Measurements from ENCODE around the gene FGD3.
"Not testable (repeated sequence)": the region's sequence is repeated elsewhere in the genome, so short reads cannot be mapped to it uniquely, and the experiment has no call there.

Gene FGD3

GRCh38 chr9:92947268-92948037, at the start of gene FGD3:
Gene FGD3, plus strand, starts transcription at chr9:92947523. Its CDS starts 28,734 bp downstream, at chr9:92976257.
- CTCF ChIA-PET, result interaction anchor here (0.5 to 0.8 kb wide), 3 partner anchors 10 to 333 kb away, joined by 3 read pairs; no protein-coding TSS in a partner anchor
- no peak for TF ChIP-seq CTCF (conservative IDR thresholded peaks at IDR 0.05; ENCODE audit: low read depth)
- peak; percentile 54 for DNase-seq (ENCODE audit: low spot score)
- no peak within 1 kb of the TSS for H3K27ac ChIP-seq
- POLR2A ChIA-PET (ENCODE audit: low non-redundant PET), result no interaction called here

- DNase-seq (ENCODE audit: low spot score); POLR2A ChIA-PET (ENCODE audit: low non-redundant PET): not testable (repeated sequence)
- H3K27ac ChIP-seq, result peak overlapping the region; percentile 82
- TF ChIP-seq CTCF (conservative IDR thresholded peaks at IDR 0.05; ENCODE audit: low read depth), result 0 out of 2 replicates have a peak, but pooled peaks have one; percentile 10
- CTCF ChIA-PET, result interaction anchor here (0.7 kb wide), 1 partner anchor 279 kb away, joined by 3 read pairs; no protein-coding TSS in a partner anchor
Observed at GRCh38 chr9:92905137-92905536, 42.2 kb upstream of the FGD3 start.

- no peak overlapping the region for H3K27ac ChIP-seq
- POLR2A ChIA-PET (ENCODE audit: low non-redundant PET), result no interaction called here
- CTCF ChIA-PET, result interaction anchor here (0.6 kb wide), 2 partner anchors 16 to 258 kb away, joined by 3 to 5 read pairs; no protein-coding TSS in a partner anchor
- no peak for TF ChIP-seq CTCF (conservative IDR thresholded peaks at IDR 0.05; ENCODE audit: low read depth)
- no peak for DNase-seq (ENCODE audit: low spot score)
Observed at GRCh38 chr9:92911511-92912475, 35.5 kb upstream of the FGD3 start.

GRCh38 chr9:92917176-92917800, 30.0 kb upstream of the FGD3 start:
- no peak for TF ChIP-seq CTCF (conservative IDR thresholded peaks at IDR 0.05; ENCODE audit: low read depth)
- no peak for DNase-seq (ENCODE audit: low spot score)
- ChIA-PET POLR2A (ENCODE audit: low non-redundant PET) (no interaction called here), CTCF (no interaction called here)
- no peak overlapping the region for H3K27ac ChIP-seq

GRCh38 chr9:92920437-92920836, 26.9 kb upstream of the FGD3 start:
- no peak for TF ChIP-seq CTCF (conservative IDR thresholded peaks at IDR 0.05; ENCODE audit: low read depth)
- CTCF ChIA-PET, result interaction anchor here (0.6 kb wide), 1 partner anchor 52 kb away, joined by 3 read pairs; no protein-coding TSS in a partner anchor
- POLR2A ChIA-PET (ENCODE audit: low non-redundant PET), result no interaction called here
- H3K27ac ChIP-seq, result no peak overlapping the region
- DNase-seq (ENCODE audit: low spot score), result no peak

- no peak for TF ChIP-seq CTCF (conservative IDR thresholded peaks at IDR 0.05; ENCODE audit: low read depth)
- POLR2A ChIA-PET (ENCODE audit: low non-redundant PET), result no interaction called here
- no peak for DNase-seq (ENCODE audit: low spot score)
- H3K27ac ChIP-seq, result no peak overlapping the region
- CTCF ChIA-PET, result no interaction called here
Observed at GRCh38 chr9:92931606-92932005, 15.7 kb upstream of the FGD3 start.
